Ramos (cell line): ENCODE data around the gene USP6.
"Not testable (repeated sequence)": the region's sequence is repeated elsewhere in the genome, so short reads cannot be mapped to it uniquely, and the experiment has no call there.

Source experiments
- in situ Hi-C: fragments of 300-500 bp; cut with MboI; formaldehyde crosslinking; loops from one replicate; pipeline ENCODE4 v1.14.3; 2022; ENCODE audit warnings: low sequenced_read_pairs; ENCODE audit not compliant: unreplicated experiment

USP6 gene

GRCh38 chr17:5115673-5116651, at the start of gene USP6:
USP6 (plus strand) TSS chr17:5116032; CDS start chr17:5130368, 14,336 bp downstream.
- in situ Hi-C loops, result no loop called here

GRCh38 chr17:5068236-5068635, 47.6 kb upstream of the USP6 start:
- in situ Hi-C loops, result no loop called here

DNA sequence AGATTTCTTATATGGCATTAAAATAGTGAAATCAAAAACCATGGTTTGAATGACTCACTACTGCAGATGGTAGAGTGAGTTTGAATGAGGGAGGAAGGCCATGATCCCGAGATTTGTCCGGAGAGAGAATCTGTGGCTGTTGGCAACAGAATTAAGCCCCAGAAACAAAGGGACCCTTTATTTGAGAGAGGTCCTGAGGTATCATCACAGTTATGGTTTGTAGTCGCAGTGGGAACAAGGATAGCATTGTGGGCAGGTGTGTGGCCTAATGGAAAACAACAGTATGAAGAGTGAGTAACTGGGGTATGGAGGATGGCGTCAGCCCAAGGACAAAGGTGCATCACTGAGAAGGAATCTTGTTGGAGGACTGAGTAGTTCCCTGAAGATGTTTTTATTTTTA, 46.1 kb upstream of the USP6 start:
- in situ Hi-C loops, result no loop called here

DNA sequence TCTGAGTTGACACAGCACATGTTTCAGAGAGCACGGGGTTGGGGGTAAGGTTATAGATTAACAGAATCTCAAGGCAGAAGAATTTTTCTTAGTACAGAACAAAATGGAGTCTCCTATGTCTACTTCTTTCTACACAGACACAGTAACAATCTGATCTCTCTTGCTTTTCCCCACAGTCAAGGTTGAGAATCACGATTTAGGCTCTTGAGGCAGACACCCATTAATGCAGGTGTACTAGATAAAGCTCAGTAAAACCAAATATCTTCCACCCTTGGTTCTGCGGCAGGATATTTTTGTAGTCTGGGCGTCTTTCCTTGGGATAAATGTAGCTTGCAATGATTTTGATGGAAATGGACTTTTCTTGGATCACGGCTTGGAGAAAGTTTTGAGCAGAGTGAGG, 40.4 kb upstream of the USP6 start:
- in situ Hi-C loops, result not testable (repeated sequence)

DNA sequence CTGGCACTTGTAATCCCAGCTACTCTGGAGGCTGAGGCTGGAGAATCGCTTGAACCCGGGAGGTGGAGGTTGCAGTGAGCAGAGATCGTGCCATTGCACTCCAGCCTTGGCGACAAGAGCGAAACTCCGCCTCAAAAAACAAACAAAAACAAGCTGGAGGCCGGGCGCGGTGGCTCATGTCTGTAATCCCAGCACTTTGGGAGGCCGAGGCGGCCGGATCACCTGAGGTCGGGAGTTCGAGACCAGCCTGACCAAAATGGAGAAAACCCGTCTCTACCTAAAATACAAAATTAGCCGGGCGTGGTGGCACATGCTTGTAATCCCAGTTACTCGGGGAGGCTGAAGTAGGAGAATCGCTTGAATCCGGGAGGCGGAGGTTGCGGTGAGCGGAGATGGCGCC, 38.6 kb upstream of the USP6 start:
- in situ Hi-C loops, result not testable (repeated sequence)

DNA sequence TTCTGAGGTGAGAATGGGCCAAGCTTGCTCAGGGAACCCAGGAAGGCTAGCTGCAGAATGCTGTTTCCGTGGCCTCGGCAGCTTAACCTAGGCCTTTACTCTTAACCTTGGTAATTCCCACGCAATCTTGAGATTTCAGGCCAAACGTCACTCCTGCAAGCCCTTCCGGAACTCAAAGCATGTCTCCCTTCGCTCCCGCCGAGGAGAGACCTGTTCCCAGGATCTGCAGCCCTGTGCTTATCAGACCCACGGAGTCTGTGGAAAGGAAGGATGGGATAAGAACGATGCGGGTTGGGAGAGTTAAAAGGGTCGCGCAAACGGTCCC, 38.1 kb upstream of the USP6 start:
- in situ Hi-C loops, result no loop called here

GRCh38 chr17:5078106-5079028, 37.5 kb upstream of the USP6 start, which contains the start of gene ZFP3:
ZFP3 (plus strand) TSS chr17:5078467; CDS start chr17:5091505, 13,038 bp downstream.
- in situ Hi-C loops, result no loop called here

GRCh38 chr17:5080591-5080990, 35.2 kb upstream of the USP6 start:
- in situ Hi-C loops, result no loop called here

DNA sequence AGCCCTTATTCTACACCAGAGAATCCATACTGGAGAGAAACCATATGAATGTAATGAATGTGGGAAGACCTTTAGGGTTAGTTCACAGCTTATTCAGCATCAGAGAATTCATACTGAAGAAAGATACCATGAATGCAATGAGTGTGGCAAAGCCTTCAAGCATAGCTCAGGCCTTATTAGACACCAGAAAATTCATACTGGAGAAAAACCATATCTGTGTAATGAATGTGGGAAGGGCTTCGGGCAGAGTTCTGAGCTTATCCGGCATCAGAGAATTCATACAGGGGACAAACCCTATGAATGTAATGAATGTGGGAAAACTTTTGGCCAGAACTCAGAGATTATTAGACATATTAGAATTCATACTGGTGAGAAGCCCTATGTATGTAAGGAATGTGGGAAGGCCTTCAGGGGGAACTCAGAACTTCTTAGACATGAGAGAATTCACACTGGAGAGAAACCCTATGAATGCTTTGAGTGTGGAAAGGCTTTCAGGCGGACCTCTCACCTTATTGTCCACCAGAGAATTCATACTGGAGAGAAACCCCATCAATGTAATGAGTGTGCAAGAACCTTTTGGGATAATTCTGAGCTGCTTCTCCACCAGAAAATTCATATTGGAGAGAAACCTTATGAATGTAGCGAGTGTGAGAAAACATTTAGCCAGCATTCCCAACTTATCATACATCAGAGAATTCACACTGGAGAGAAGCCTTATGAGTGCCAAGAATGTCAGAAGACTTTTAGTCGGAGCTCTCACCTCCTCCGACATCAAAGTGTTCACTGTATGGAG, 23.4 kb upstream of the USP6 start:
- in situ Hi-C loops, result no loop called here

- in situ Hi-C loops, result no loop called here
Observed at GRCh38 chr17:5096731-5097100, 19.1 kb upstream of the USP6 start.

DNA sequence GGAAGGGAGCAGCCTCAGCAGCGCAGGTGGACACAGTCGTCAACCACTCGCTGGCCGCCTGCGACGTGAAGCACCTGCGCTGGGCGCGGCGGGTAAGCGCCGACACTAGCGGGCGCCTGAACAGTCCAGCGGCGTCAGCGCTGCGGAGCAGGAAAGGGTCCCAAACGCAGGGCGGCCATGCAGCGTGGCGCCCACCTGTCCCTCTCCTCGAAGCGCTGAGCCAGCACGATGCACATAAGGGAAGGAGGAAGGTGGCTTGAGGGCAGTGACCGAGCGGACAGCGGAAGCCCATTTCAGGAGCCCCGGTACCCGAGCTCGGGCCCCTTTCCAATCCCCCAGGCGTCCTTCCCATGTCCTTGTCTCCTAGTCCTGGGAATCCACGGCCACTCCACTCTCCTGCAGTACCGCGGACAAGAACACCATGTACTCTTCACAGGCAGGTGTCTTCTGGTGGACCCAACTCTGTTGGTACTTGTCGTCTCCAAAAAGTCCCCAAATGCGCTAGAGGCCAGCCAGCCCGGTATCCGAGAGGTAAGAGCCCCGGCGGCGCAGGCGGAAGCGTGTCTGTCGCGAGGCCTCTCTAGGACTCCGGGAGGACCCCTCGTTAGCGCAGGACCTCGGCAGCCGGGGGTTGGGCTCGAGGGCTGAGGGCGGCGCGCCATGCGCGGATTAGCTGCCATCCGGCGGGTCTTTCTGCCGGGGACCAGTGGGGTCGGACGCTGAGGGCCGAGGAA, 18.6 kb upstream of the USP6 start:
- in situ Hi-C loops, result no loop called here

- in situ Hi-C loops, result no loop called here
Observed at GRCh38 chr17:5099271-5099670, 16.6 kb upstream of the USP6 start.

DNA sequence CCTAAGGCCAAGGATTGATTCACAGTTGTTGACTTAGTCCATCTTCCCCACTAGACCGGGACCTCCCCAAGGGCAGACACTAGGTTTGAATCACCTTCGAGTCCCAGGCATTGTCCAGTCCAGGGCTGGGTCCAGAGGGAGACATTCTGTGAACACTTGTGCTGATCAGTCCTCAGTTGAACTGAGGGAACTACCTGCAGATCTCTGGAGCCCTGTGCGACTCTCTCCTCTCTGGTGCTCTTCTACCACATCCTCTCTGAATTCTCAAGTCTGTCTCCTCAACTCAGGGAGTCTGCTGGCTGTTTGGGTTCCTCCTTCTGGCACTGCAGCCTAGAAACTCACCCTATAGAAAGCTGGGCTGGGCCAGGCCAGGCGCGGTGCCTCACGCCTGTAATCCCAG, 15.0 kb upstream of the USP6 start:
- in situ Hi-C loops, result no loop called here

GRCh38 chr17:5110816-5111215, 5.0 kb upstream of the USP6 start:
- in situ Hi-C loops, result no loop called here

DNA sequence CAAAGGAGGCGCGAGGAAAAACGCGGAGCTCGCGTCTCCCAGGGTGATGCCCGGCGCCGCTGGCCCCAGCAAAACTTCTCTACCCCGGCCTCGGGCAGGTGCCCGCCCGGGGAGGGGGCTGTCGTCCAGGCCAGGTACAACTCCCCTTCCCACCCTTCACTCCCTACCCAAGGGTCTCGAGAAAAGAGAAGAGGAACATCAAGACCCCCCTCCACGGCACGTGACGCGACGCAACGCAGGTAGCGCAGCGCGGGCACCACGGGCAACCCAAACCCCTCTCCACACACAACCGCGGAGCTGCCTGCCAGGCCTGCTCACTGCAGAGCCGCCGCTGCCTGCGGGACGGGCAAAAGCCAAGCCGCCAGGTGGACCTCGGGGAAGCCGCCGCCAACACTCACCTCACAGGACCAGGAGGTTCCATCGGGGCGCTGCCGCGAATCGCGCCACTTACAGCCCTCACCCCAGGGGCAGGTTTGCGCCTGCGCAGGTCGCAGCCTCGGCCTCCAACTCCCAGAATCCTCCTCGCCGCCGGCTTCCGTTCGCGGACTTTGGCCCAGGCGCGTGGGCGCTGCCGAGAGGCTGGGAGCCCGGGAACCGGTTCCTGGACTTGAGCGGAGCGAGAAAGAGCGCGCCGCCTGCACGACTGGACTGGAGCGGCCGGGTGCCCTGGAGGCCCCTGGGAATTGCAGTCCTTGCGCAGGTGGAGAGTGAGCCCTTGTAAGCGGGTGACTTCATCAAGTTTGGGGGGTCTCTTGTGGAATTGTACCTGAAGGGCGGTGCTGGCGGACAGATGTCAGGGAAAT, 4.2 kb upstream of the USP6 start, which contains the start of gene ZNF232:
Gene ZNF232, minus strand, starts transcription at position 477 of the 803 bp plus-strand sequence. Its CDS starts 56 bp downstream, at position 421.
- in situ Hi-C loops, result no loop called here

GRCh38 chr17:5118219-5118618, 2.4 kb downstream of the USP6 start:
- in situ Hi-C loops, result no loop called here

- in situ Hi-C loops, result no loop called here
Observed at GRCh38 chr17:5120036-5120435, 4.2 kb downstream of the USP6 start.

GRCh38 chr17:5120436-5121185, 4.8 kb downstream of the USP6 start:
- in situ Hi-C loops, result not testable (repeated sequence)
